Calu3 (cell line): ENCODE measurements around the gene FRS3. TPM values are rescaled to one million over a fixed set of nuclear protein-coding genes. Genes with fewer than 3 reads are reported as not detected.

ENCODE experiments used
- BruUV-seq: library from RNA; stranded (reverse); fragments of 400-500 nt; replicated peaks from 2 replicates; lab custom pipeline; 2021; lab: Mats Ljungman, UMichigan
- CTCF ChIA-PET: fragments of 300-600 bp; sonication (Branson Sonifier 250); formaldehyde crosslinking; loops from one replicate; lab custom pipeline; 2022; ENCODE audit warnings: antibody characterized with exemption; lab: Charles Lee
- DNase-seq: peaks from one replicate; pipeline ENCODE4 v3.0.0; 2022
- H3K27ac Mint-ChIP-seq: one replicate; pipeline ENCODE4 v1.8.0; 2022; ENCODE audit warnings: mixed read lengths; ENCODE audit not compliant: unreplicated experiment
- H3K27me3 Mint-ChIP-seq: one replicate; pipeline ENCODE4 v1.8.0; 2022; ENCODE audit warnings: mixed read lengths; ENCODE audit not compliant: unreplicated experiment
- H3K36me3 Mint-ChIP-seq: one replicate; pipeline ENCODE4 v1.8.0; 2022; ENCODE audit warnings: mild to moderate bottlenecking, moderate library complexity, mixed read lengths; ENCODE audit not compliant: insufficient read depth, unreplicated experiment
- H3K4me1 Mint-ChIP-seq: one replicate; pipeline ENCODE4 v1.8.0; 2022; ENCODE audit warnings: mild to moderate bottlenecking, low read depth, mixed read lengths; ENCODE audit not compliant: unreplicated experiment
- H3K4me3 Mint-ChIP-seq: one replicate; pipeline ENCODE4 v1.8.0; 2022; ENCODE audit warnings: mild to moderate bottlenecking, low read depth, moderate library complexity, mixed read lengths; ENCODE audit not compliant: unreplicated experiment
- H3K9me3 Mint-ChIP-seq: one replicate; pipeline ENCODE4 v1.8.0; 2022; ENCODE audit warnings: low read depth, mixed read lengths; ENCODE audit not compliant: unreplicated experiment
- CTCF ChIP-seq: fragments of 200-600 bp; IDR thresholded peaks from one replicate; pipeline ENCODE4 v1.8.0; 2022; ENCODE audit warnings: antibody characterized with exemption; ENCODE audit not compliant: unreplicated experiment
- intact Hi-C: fragments of 100-400 bp; cut with micrococcal nuclease; formaldehyde crosslinking; loops from one replicate; pipeline ENCODE4 v1.10.0; 2022; ENCODE audit not compliant: unreplicated experiment
- total RNA-seq: library from RNA; stranded (reverse); gene quantifications from 2 replicates; pipeline ENCODE4 v1.2.3, GENCODE V29; 2022

FRS3 gene
- total RNA-seq, 1 experiment from 2014 or later, result 6.6 TPM

GRCh38 chr6:41728073-41728936 is 51.4 kb downstream of the FRS3 start:
- Mint-ChIP-seq H3K4me3 (no peak overlapping the region), H3K4me1 (peaks cover 19% of the 10 kb centered on the region), H3K9me3 (no peaks in the 10 kb centered on the region), H3K36me3 (peaks cover 5% of the 10 kb centered on the region), H3K27me3 (no peaks in the 10 kb centered on the region), H3K27ac (no peak overlapping the region)
- intact Hi-C loops, result no loop called here
- no peak for DNase-seq
- no peak for TF ChIP-seq CTCF
- CTCF ChIA-PET, result no interaction called here
- no TSS peak for BruUV-seq

GRCh38 chr6:41727705-41728072 is 52.0 kb downstream of the FRS3 start:
- DNase-seq, result no peak
- Mint-ChIP-seq H3K4me3 (no peak overlapping the region), H3K27ac (no peak overlapping the region), H3K27me3 (no peaks in the 10 kb centered on the region), H3K4me1 (peaks cover 20% of the 10 kb centered on the region), H3K9me3 (no peaks in the 10 kb centered on the region), H3K36me3 (peaks cover 5% of the 10 kb centered on the region)
- CTCF ChIA-PET, result no interaction called here
- intact Hi-C loops, result no loop called here
- TF ChIP-seq CTCF, result no peak
- BruUV-seq, result no TSS peak

GRCh38 chr6:41726876-41727275 is 52.8 kb downstream of the FRS3 start:
- no TSS peak for BruUV-seq
- intact Hi-C loops, result no loop called here
- Mint-ChIP-seq H3K36me3 (peaks cover 5% of the 10 kb centered on the region), H3K4me1 (peaks cover 14% of the 10 kb centered on the region), H3K4me3 (no peak overlapping the region), H3K27me3 (no peaks in the 10 kb centered on the region), H3K9me3 (no peaks in the 10 kb centered on the region), H3K27ac (no peak overlapping the region)
- TF ChIP-seq CTCF, result no peak
- CTCF ChIA-PET, result interaction anchor here (0.7 kb wide), 1 partner anchor 61 kb away, joined by 3 read pairs; the partner anchor contains the start of gene TOMM6
- no peak for DNase-seq

GRCh38 chr6:41724586-41725501 is 54.9 kb downstream of the FRS3 start:
- CTCF ChIA-PET, result interaction anchor here (0.6 kb wide), 1 partner anchor 1507 kb away, joined by 3 read pairs; no protein-coding TSS in a partner anchor
- BruUV-seq, result no TSS peak
- no peak for DNase-seq
- Mint-ChIP-seq H3K27ac (no peak overlapping the region), H3K36me3 (peaks cover 5% of the 10 kb centered on the region), H3K9me3 (no peaks in the 10 kb centered on the region), H3K4me1 (peaks cover 14% of the 10 kb centered on the region), H3K27me3 (no peaks in the 10 kb centered on the region), H3K4me3 (no peak overlapping the region)
- intact Hi-C loops, result no loop called here
- TF ChIP-seq CTCF, result no peak
